ENCODE results near the gene USP35. TPM values are rescaled to one million over a fixed set of nuclear protein-coding genes. Genes with fewer than 3 reads are reported as not detected.

The USP35 gene
- total RNA-seq, 4 donors from 2014 or later, result 13.5 to 18.1 (median 14.3) TPM

- Histone ChIP-seq H3K27ac (no peak overlapping the region), H3K36me3 (peaks cover 11 to 20% of the 10 kb centered on the region in 2 donors), H3K4me3 (replicated peaks in 1 of 3) (no peak overlapping the region), H3K4me1 (no peaks in the 10 kb centered on the region), H3K27me3 (no peaks in the 10 kb centered on the region), H3K9me3 (no peaks in the 10 kb centered on the region)
- intact Hi-C loops (cut with DNase I), result no loop called here
- TF ChIP-seq POLR2A (IDR thresholded peaks at IDR 0.05) (no peak), CTCF (IDR thresholded peaks at IDR 0.05) (no peak)
- WGBS, 2 donors, result 87 to 91% methylated on average over 10 to 11 of the region's 11 CpGs
- no peak for DNase-seq
Observed at GRCh38 chr11:78207532-78208256, 19.0 kb downstream of the USP35 start.

GRCh38 chr11:78208257-78209165, 19.8 kb downstream of the USP35 start:
- no peak for DNase-seq
- H3K27me3 ChIP-seq, result no peaks in the 10 kb centered on the region
- intact Hi-C loops (cut with DNase I), result no loop called here
- 90 to 95% methylated on average over 16 of the region's 16 CpGs for WGBS, 2 donors
- H3K4me1 ChIP-seq, result no peaks in the 10 kb centered on the region
- H3K4me3 ChIP-seq (replicated peaks in 1 of 3), result no peak overlapping the region
- H3K27ac ChIP-seq, result no peak overlapping the region
- H3K9me3 ChIP-seq, result no peaks in the 10 kb centered on the region
- no peak for TF ChIP-seq CTCF (IDR thresholded peaks at IDR 0.05)
- no peak for TF ChIP-seq POLR2A (IDR thresholded peaks at IDR 0.05)
- H3K36me3 ChIP-seq, result peaks cover 11 to 20% of the 10 kb centered on the region in 2 donors

GRCh38 chr11:78209478-78209877, 20.8 kb downstream of the USP35 start:
- Histone ChIP-seq H3K36me3 (peaks cover 11 to 20% of the 10 kb centered on the region in 2 donors), H3K27me3 (no peaks in the 10 kb centered on the region), H3K4me3 (replicated peaks in 1 of 3) (no peak overlapping the region), H3K4me1 (no peaks in the 10 kb centered on the region), H3K27ac (no peak overlapping the region), H3K9me3 (no peaks in the 10 kb centered on the region)
- intact Hi-C loops (cut with DNase I), result no loop called here
- 83 to 92% methylated on average over 16 to 18 of the region's 18 CpGs for WGBS, 2 donors
- no peak for TF ChIP-seq CTCF (IDR thresholded peaks at IDR 0.05)
- TF ChIP-seq POLR2A (IDR thresholded peaks at IDR 0.05), result no peak
- DNase-seq, result no peak

DNA sequence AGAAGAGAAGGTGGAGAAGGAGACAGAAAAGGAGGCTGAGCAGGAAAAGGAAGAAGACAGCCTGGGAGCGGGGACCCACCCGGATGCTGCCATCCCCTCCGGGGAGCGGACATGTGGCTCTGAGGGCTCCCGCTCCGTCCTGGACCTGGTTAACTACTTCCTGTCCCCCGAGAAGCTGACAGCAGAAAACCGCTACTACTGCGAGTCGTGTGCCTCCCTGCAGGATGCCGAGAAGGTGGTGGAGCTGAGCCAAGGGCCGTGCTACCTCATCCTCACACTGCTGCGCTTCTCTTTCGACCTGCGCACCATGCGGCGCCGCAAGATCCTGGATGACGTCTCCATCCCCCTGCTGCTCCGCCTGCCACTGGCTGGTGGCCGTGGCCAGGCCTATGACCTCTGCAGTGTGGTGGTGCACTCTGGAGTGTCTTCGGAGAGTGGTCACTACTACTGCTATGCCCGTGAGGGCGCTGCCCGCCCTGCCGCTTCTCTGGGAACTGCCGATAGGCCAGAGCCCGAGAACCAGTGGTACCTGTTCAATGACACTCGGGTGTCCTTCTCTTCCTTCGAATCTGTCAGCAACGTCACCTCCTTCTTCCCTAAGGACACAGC, 21.4 kb downstream of the USP35 start:
- Histone ChIP-seq H3K4me1 (no peaks in the 10 kb centered on the region), H3K36me3 (peaks cover 11 to 20% of the 10 kb centered on the region in 2 donors), H3K4me3 (replicated peaks in 1 of 3) (no peak overlapping the region), H3K27ac (no peak overlapping the region), H3K9me3 (no peaks in the 10 kb centered on the region), H3K27me3 (no peaks in the 10 kb centered on the region)
- intact Hi-C loops (cut with DNase I), result loop anchor here (10.0 kb wide), 1 partner anchor 355 kb away; no protein-coding TSS in a partner anchor
- 90 to 92% methylated on average over 30 of the region's 31 CpGs for WGBS, 2 donors
- TF ChIP-seq POLR2A (IDR thresholded peaks at IDR 0.05) (no peak), CTCF (IDR thresholded peaks at IDR 0.05) (no peak)
- DNase-seq, result no peak
